GM12864 (cell line): Measurements from ENCODE around the gene ZGLP1.

Source experiments
- DNase-seq: peaks from one replicate; pipeline ENCODE4 v3.0.0-alpha.2; 2011; ENCODE audit warnings: low read depth
- H3K4me3 ChIP-seq: 2 replicates; pipeline ENCODE4 v1.5.1; 2011; ENCODE audit warnings: mild to moderate bottlenecking, low read depth, low read length, control low read depth
- CTCF ChIP-seq: IDR thresholded peaks from 2 replicates; pipeline ENCODE4 v1.5.1; 2011; ENCODE audit warnings: low read depth, mild to moderate bottlenecking, moderate library complexity, low read length, control low read depth, inconsistent platforms; ENCODE audit errors: missing control alignments

ZGLP1 gene

GRCh38 chr19:10325732-10326131, 16.1 kb upstream of the ZGLP1 start:
- no peak for TF ChIP-seq CTCF
- no peak for DNase-seq
- H3K4me3 ChIP-seq, result no peak overlapping the region

- TF ChIP-seq CTCF, result no peak
- H3K4me3 ChIP-seq, result no peak overlapping the region
- DNase-seq, result no peak
These were observed 12.5 kb upstream of the ZGLP1 start for GRCh38 chr19:10321874-10322835.

- no peak overlapping the region for H3K4me3 ChIP-seq
- no peak for DNase-seq
- no peak for TF ChIP-seq CTCF
These were observed 11.8 kb upstream of the ZGLP1 start for GRCh38 chr19:10321417-10321797.

GRCh38 chr19:10320602-10321416, 11.2 kb upstream of the ZGLP1 start:
- no peak for DNase-seq
- no peak for TF ChIP-seq CTCF
- H3K4me3 ChIP-seq, result no peak overlapping the region

- no peak overlapping the region for H3K4me3 ChIP-seq
- no peak for DNase-seq
- no peak for TF ChIP-seq CTCF
These were observed 9.4 kb upstream of the ZGLP1 start for GRCh38 chr19:10318807-10319682.

GRCh38 chr19:10317857-10318462, 8.3 kb upstream of the ZGLP1 start:
- TF ChIP-seq CTCF, result no peak
- H3K4me3 ChIP-seq, result no peak overlapping the region

More at GRCh38 chr19:10317857-10318462, 8.3 kb upstream of the ZGLP1 start:
- DNase-seq, result no peak
